ENCODE measurements around the gene TTC34. TPM values are rescaled to one million over a fixed set of nuclear protein-coding genes. Genes with fewer than 3 reads are reported as not detected.

The TTC34 gene
- polyA plus RNA-seq, 1 donor (not counting 4 experiments of a cell fraction or from before 2014, with no cell fraction given): 0.04 TPM

DNA sequence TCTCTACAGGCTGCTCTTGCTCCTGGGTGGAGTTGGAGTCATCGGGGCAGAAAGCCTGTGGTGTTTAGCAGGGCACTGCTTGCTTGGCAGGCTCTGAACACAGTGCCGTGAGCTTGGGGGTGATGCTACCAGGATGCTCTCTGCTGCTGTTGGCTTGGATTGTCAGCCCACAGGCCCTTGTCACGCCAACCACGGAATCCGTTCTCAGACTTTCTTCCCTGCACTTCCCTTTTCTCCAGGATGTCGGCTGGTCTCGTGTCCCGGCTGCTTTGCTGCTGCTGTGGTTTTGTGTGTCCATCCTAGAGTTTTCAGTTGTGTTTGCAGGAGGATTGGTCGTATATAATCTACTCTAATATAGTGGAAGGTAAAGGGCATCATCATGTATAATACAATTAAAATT lies 44.4 kb upstream of the TTC34 start:
- Histone ChIP-seq H3K27me3 (ENCODE audit: control insufficient read depth, extremely low read depth, insufficient read depth, low read length) (no peaks in the 10 kb centered on the region), H3K9me3 (ENCODE audit: control insufficient read depth, low read depth, low read length) (peaks cover 2% of the 10 kb centered on the region), H3K27ac (ENCODE audit: control insufficient read depth, insufficient read depth, low read length) (no peak overlapping the region), H3K9me1 (ENCODE audit: control insufficient read depth, extremely low read depth, insufficient read depth, low read length) (no peaks in the 10 kb centered on the region), H2AFZ (ENCODE audit: control insufficient read depth, low read length) (no peak overlapping the region), H4K20me1 (ENCODE audit: control insufficient read depth, extremely low read depth, insufficient read depth, low read length) (no peaks in the 10 kb centered on the region), H3K4me1 (ENCODE audit: control insufficient read depth, extremely low read depth, insufficient read depth, low read length) (no peaks in the 10 kb centered on the region), H3K4me2 (ENCODE audit: control insufficient read depth, extremely low read depth, insufficient read depth, low read depth, low read length) (no peak overlapping the region), H3K79me2 (ENCODE audit: control insufficient read depth, insufficient read depth, low read length) (no peaks in the 10 kb centered on the region), H3K9ac (ENCODE audit: control insufficient read depth, extremely low read depth, insufficient read depth, low read length) (no peak overlapping the region), H3K4me3 (ENCODE audit: control insufficient read depth in 2 of 3, extremely low read depth in 1 of 3, insufficient read depth in 2 of 3, low read depth in 1 of 3, low read length in 3 of 3) (no peak overlapping the region), H3K36me3 (ENCODE audit: control insufficient read depth in 2 of 2, extremely low read depth in 1 of 2, insufficient read depth in 2 of 2, low read length in 2 of 2) (no peaks in the 10 kb centered on the region)
- DNase-seq (ENCODE audit: low read depth, low spot score) (no peak), FAIRE-seq (no peak)
- TF ChIP-seq EZH2 (IDR thresholded peaks at IDR 0.05; ENCODE audit: low read length): no peak
- no peak for TF ChIP-seq CTCF (optimal IDR thresholded peaks at IDR 0.05 in 1 of 3, IDR thresholded peaks at IDR 0.05 in 1 of 3, conservative IDR thresholded peaks at IDR 0.05 in 1 of 3; ENCODE audit: extremely low read depth in 1 of 3, insufficient read depth in 2 of 3, low read length in 3 of 3)
- dilution Hi-C loops (cut with MboI; ENCODE audit: extremely low pct_ligation_motif_present, low sequenced_read_pairs): no loop called here

DNA sequence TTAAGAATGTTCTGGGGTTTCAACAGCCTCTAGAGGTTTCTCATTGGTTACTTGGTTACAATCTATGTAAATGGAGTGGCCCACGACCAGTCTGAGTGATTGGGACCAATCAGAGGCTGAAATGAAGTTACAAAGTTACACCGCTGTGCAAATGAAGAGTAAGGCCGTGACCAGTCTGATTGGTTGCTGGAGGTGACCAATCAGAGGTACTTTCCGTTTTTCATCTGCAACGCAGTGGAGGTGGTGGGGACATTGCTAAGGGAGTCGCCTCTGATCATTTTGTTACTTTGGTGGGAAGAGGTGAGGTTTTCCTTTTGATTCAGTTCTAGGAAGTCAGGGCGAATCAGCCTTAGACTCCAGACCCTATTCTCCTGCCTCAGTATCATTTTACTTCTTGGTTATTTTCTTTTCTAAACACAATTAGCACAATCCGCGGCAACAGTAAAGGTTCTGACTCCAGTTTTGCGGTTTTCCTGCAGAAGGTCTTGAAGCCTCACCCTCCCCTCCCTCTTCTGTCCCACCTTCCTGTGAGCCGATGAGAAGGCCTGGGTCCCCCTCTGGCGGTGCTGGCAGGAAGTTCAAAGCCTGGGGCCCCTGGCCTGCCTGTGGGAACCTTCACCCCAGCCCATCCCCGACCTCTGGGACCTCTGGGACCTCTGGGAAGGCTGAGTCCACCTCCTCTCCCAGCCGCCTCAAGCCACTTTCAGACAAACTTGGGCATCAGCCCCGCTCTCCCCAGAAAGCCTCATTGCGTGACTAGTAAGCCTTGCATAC lies 38.7 kb upstream of the TTC34 start:
- no peaks in the 10 kb centered on the region for H4K20me1 ChIP-seq (ENCODE audit: control insufficient read depth, extremely low read depth, insufficient read depth, low read length)
- FAIRE-seq (no peak), DNase-seq (ENCODE audit: low read depth, low spot score) (no peak)
- no peaks in the 10 kb centered on the region for H3K27me3 ChIP-seq (ENCODE audit: control insufficient read depth, extremely low read depth, insufficient read depth, low read length)
- TF ChIP-seq CTCF (optimal IDR thresholded peaks at IDR 0.05 in 1 of 3, IDR thresholded peaks at IDR 0.05 in 1 of 3, conservative IDR thresholded peaks at IDR 0.05 in 1 of 3; ENCODE audit: extremely low read depth in 1 of 3, insufficient read depth in 2 of 3, low read length in 3 of 3) (no peak), EZH2 (IDR thresholded peaks at IDR 0.05; ENCODE audit: low read length) (no peak)
- no peak overlapping the region for H2AFZ ChIP-seq (ENCODE audit: control insufficient read depth, low read length)
- H3K4me2 ChIP-seq (ENCODE audit: control insufficient read depth, extremely low read depth, insufficient read depth, low read depth, low read length): no peak overlapping the region
- no peaks in the 10 kb centered on the region for H3K4me1 ChIP-seq (ENCODE audit: control insufficient read depth, extremely low read depth, insufficient read depth, low read length)
- no peaks in the 10 kb centered on the region for H3K9me1 ChIP-seq (ENCODE audit: control insufficient read depth, extremely low read depth, insufficient read depth, low read length)
- no peaks in the 10 kb centered on the region for H3K36me3 ChIP-seq (ENCODE audit: control insufficient read depth in 2 of 2, extremely low read depth in 1 of 2, insufficient read depth in 2 of 2, low read length in 2 of 2)
- dilution Hi-C loops (cut with MboI; ENCODE audit: extremely low pct_ligation_motif_present, low sequenced_read_pairs): no loop called here
- H3K79me2 ChIP-seq (ENCODE audit: control insufficient read depth, insufficient read depth, low read length): no peaks in the 10 kb centered on the region
- H3K9ac ChIP-seq (ENCODE audit: control insufficient read depth, extremely low read depth, insufficient read depth, low read length): no peak overlapping the region
- H3K9me3 ChIP-seq (ENCODE audit: control insufficient read depth, low read depth, low read length): peaks cover 15% of the 10 kb centered on the region
- no peak overlapping the region for H3K27ac ChIP-seq (ENCODE audit: control insufficient read depth, insufficient read depth, low read length)
- no peak overlapping the region for H3K4me3 ChIP-seq (ENCODE audit: control insufficient read depth in 2 of 3, extremely low read depth in 1 of 3, insufficient read depth in 2 of 3, low read depth in 1 of 3, low read length in 3 of 3)
